ENCODE results near the gene BLOC1S5. TPM values are rescaled to one million over a fixed set of nuclear protein-coding genes. Genes with fewer than 3 reads are reported as not detected.
"Not testable (repeated sequence)": the region's sequence is repeated elsewhere in the genome, so short reads cannot be mapped to it uniquely, and the experiment has no call there.

The BLOC1S5 gene
- total and polyA plus RNA-seq, 4 donors = 3.5 to 20.5 (median 6.6) TPM

GRCh38 chr6:8057263-8057662 lies 6.9 kb downstream of the BLOC1S5 start:
- 90% methylated on average over 4 of the region's 4 CpGs for WGBS, 2 donors
- ATAC-seq (ENCODE audit: insufficient read depth, low FRiP score) (no peak), DNase-seq (peak in 2 of 3 donors; percentile 20 to 26)
- H3K27me3 ChIP-seq (ENCODE audit: control insufficient read depth in 3 of 3, insufficient read depth in 3 of 3, low read length in 2 of 3) = no peaks in the 10 kb centered on the region
- peak overlapping the region in 1 of 2 donors; percentile 19 for H3K9ac ChIP-seq (ENCODE audit: insufficient read depth in 1 of 2, low read length in 2 of 2)
- H3K4me3 ChIP-seq = no peak overlapping the region
- TF ChIP-seq CTCF (IDR thresholded peaks at IDR 0.05; ENCODE audit: control extremely low read depth, extremely low read depth) = no peak
- peaks cover 3 to 9% (median 7%) of the 10 kb centered on the region in 4 donors for H3K36me3 ChIP-seq (ENCODE audit: control insufficient read depth in 4 of 4, insufficient read depth in 4 of 4, low read length in 4 of 4)
- no peak overlapping the region for H3K27ac ChIP-seq (ENCODE audit: low read depth in 1 of 2, low read length in 1 of 2)
- peaks cover 0 to 4% (median 0%) of the 10 kb centered on the region in 5 donors for H3K4me1 ChIP-seq (ENCODE audit: control insufficient read depth in 5 of 5, insufficient read depth in 5 of 5, low read length in 5 of 5)
- H3K9me3 ChIP-seq (ENCODE audit: control insufficient read depth in 4 of 4, insufficient read depth in 3 of 4, low read length in 3 of 4) = no peaks in the 10 kb centered on the region

GRCh38 chr6:8054276-8054675 lies 9.9 kb downstream of the BLOC1S5 start:
- H3K27me3 ChIP-seq (ENCODE audit: control insufficient read depth in 3 of 3, insufficient read depth in 3 of 3, low read length in 2 of 3) = no peaks in the 10 kb centered on the region
- H3K27ac ChIP-seq (ENCODE audit: low read depth in 1 of 2, low read length in 1 of 2) = no peak overlapping the region
- H3K4me1 ChIP-seq (ENCODE audit: control insufficient read depth in 5 of 5, insufficient read depth in 5 of 5, low read length in 5 of 5) = peaks cover 0 to 4% (median 0%) of the 10 kb centered on the region in 5 donors
- no peak overlapping the region for H3K9ac ChIP-seq (ENCODE audit: insufficient read depth in 1 of 2, low read length in 2 of 2)
- H3K36me3 ChIP-seq (ENCODE audit: control insufficient read depth in 4 of 4, insufficient read depth in 4 of 4, low read length in 4 of 4) = peaks cover 3 to 12% (median 4%) of the 10 kb centered on the region in 4 donors
- no peak for TF ChIP-seq CTCF (IDR thresholded peaks at IDR 0.05; ENCODE audit: control extremely low read depth, extremely low read depth)
- DNase-seq (no peak), ATAC-seq (ENCODE audit: insufficient read depth, low FRiP score) (no peak)
- H3K9me3 ChIP-seq (ENCODE audit: control insufficient read depth in 4 of 4, insufficient read depth in 3 of 4, low read length in 3 of 4) = no peaks in the 10 kb centered on the region
- H3K4me3 ChIP-seq = no peak overlapping the region
- WGBS, 2 donors = 88 to 96% methylated on average over 2 of the region's 2 CpGs

GRCh38 chr6:8047541-8048292 lies 16.5 kb downstream of the BLOC1S5 start:
- Histone ChIP-seq H3K4me1 (ENCODE audit: control insufficient read depth in 5 of 5, insufficient read depth in 5 of 5, low read length in 5 of 5) (no peaks in the 10 kb centered on the region), H3K9ac (ENCODE audit: insufficient read depth in 1 of 2, low read length in 2 of 2) (no peak overlapping the region), H3K27ac (ENCODE audit: low read depth in 1 of 2, low read length in 1 of 2) (peak overlapping the region in 1 of 2 donors; percentile 9), H3K36me3 (ENCODE audit: control insufficient read depth in 4 of 4, insufficient read depth in 4 of 4, low read length in 4 of 4) (peaks cover 0 to 7% (median 2%) of the 10 kb centered on the region in 4 donors), H3K27me3 (ENCODE audit: control insufficient read depth in 3 of 3, insufficient read depth in 3 of 3, low read length in 2 of 3) (no peaks in the 10 kb centered on the region), H3K4me3 (no peak overlapping the region), H3K9me3 (ENCODE audit: control insufficient read depth in 4 of 4, insufficient read depth in 3 of 4, low read length in 3 of 4) (peaks cover 0 to 7% (median 0%) of the 10 kb centered on the region in 4 donors)
- DNase-seq = no peak
- TF ChIP-seq CTCF (IDR thresholded peaks at IDR 0.05; ENCODE audit: control extremely low read depth, extremely low read depth) = no peak
- ATAC-seq (ENCODE audit: insufficient read depth, low FRiP score) = no peak
- 87% methylated on average over 3 of the region's 3 CpGs for WGBS, 2 donors

GRCh38 chr6:8045769-8046168 lies 18.4 kb downstream of the BLOC1S5 start:
- not testable (repeated sequence) for H3K4me1 ChIP-seq (ENCODE audit: control insufficient read depth in 5 of 5, insufficient read depth in 5 of 5, low read length in 5 of 5); DNase-seq; H3K4me3 ChIP-seq; H3K27me3 ChIP-seq (ENCODE audit: control insufficient read depth in 3 of 3, insufficient read depth in 3 of 3, low read length in 2 of 3); H3K9me3 ChIP-seq (ENCODE audit: control insufficient read depth in 4 of 4, insufficient read depth in 3 of 4, low read length in 3 of 4); H3K36me3 ChIP-seq (ENCODE audit: control insufficient read depth in 4 of 4, insufficient read depth in 4 of 4, low read length in 4 of 4); ATAC-seq (ENCODE audit: insufficient read depth, low FRiP score); H3K9ac ChIP-seq (ENCODE audit: insufficient read depth in 1 of 2, low read length in 2 of 2); H3K27ac ChIP-seq (ENCODE audit: low read depth in 1 of 2, low read length in 1 of 2)
- 94 to 97% methylated on average over 4 of the region's 4 CpGs for WGBS, 2 donors
